HG02623 (cell line): ENCODE data around the gene RAD17.
"Not testable (repeated sequence)": the region's sequence is repeated elsewhere in the genome, so short reads cannot be mapped to it uniquely, and the experiment has no call there.

Experiments used
- ATAC-seq: cut with Tn5 transposase; IDR thresholded peaks from one replicate; pipeline ENCODE4 v1.9.1; 2021; ENCODE audit warnings: moderate library complexity; ENCODE audit not compliant: unreplicated experiment

Gene RAD17

DNA sequence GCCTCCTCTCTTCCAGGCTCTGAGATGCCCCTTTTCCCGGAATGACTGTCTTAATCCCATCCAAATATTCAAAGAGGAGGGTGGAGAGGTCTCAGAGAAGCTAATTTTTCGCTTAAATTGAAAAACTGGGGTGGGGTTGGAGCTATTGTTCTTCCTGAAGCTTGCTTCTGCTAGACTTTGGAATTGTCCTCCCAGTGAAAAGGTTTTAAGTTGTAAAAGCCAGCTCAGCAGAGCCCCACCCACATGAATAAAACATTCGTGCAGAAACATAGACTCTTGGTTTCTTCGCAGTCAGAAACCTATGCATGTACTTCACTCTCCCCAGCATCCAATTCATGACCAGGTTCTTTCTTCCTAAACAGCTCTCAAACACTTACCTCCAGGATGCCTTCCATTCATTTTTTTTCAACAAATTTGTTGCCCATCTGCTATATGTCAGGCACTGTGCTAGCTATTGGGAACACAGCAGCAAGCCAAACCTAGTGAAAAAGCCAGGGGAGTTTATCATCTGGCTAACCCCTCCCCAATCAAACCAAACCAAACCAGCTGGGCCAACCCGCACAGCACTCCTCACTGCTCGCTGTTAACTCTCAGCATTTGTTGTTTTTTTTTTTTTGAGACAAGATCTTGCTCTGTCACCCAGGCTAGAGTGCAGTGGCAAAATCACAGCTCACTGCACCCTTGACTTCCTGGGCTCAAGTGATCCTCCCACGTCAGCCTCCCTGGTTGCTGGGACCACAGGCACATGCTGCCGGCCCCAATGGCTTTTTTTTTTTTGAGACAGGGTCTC lies 85.0 kb downstream of the RAD17 start:
- no peak for ATAC-seq

DNA sequence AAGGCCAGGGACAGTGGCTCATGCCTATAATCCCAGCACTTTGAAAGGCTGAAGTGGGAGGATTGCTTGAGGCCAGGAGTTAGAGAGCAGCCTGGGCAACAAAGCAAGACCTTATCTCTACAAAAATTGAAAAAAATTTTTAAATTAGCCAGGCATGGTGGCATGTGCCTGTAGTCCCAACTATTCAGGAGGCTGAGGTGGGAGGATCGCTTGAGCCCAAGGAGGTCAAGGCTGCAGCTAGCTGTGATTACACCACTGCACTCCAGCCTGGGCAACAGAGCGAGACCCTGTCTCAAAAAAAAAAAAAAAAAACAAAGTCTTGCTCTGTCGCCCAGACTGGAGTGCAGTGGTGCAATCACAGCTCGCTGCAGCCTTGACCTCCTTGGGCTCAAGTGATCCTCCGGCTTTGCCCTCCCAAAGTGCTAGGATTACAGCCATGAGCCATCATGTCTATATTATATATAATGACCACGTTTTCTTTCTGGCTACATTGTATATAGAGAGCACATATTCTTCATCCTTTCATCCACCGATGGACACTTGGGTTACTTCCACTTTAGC lies 85.9 kb downstream of the RAD17 start:
- not testable (repeated sequence) for ATAC-seq

DNA sequence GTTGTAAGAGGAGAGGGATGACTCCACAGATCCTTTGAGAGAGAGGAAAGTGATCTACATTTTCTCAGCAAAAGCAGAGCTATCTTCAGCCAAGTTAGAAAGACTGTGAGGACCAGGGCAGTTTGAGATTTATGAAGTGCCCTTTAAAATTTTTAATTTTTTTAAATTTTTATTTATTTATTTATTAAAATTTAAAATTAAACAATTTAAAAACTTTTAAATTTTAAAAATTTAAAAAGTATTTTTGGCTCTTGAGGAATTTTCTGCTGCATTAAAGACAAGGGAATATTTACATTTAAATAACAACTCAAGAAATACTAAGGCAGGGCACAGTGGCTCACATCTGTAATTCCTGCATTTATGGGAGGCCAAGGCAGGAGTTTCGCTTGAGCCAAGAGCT lies 92.6 kb downstream of the RAD17 start:
- ATAC-seq: no peak
